ENCODE results near the gene PSMA4. TPM values are rescaled to one million over a fixed set of nuclear protein-coding genes. Genes with fewer than 3 reads are reported as not detected.

PSMA4 gene
- total and polyA plus RNA-seq, 10 of the 15 experiments (the other 5 are each of a cell fraction or from before 2014, with no cell fraction given): 210 to 1,221 (median 546) TPM

GRCh38 chr15:78501857-78502256 lies 38.4 kb upstream of the PSMA4 start:
- 85% methylated on average over 4 of the region's 4 CpGs for WGBS (ENCODE audit: insufficient coverage, insufficient replicate concordance, low lambda C conversion rate, missing lambda C conversion rate)
- no peak for ATAC-seq
- ChIA-PET CTCF (interaction anchor here (0.8 kb wide), 1 partner anchor 42 kb away, joined by 4 read pairs; no protein-coding TSS in a partner anchor), POLR2A (no interaction called here), RAD21 (ENCODE audit: unreplicated experiment) (interaction anchor here (0.6 kb wide), 1 partner anchor 230 kb away, joined by 3 read pairs; no protein-coding TSS in a partner anchor), SMC1A (ENCODE audit: uncharacterized antibody, unreplicated experiment) (interaction anchor here (0.9 kb wide), 1 partner anchor 11 kb away, joined by 3 read pairs; no protein-coding TSS in a partner anchor)
- DNase-seq (ENCODE audit: low read depth, low spot score): no peak
- H3K4me1 ChIP-seq (ENCODE audit: control insufficient read depth, insufficient read depth, low read length): no peaks in the 10 kb centered on the region
- no peaks in the 10 kb centered on the region for H3K9me3 ChIP-seq (replicated peaks; ENCODE audit: control insufficient read depth, insufficient read depth, low read length)
- H3K27ac ChIP-seq (ENCODE audit: control insufficient read depth, insufficient read depth): no peak overlapping the region
- in situ Hi-C loops (cut with MboI): no loop called here
- H3K4me3 ChIP-seq: no peak overlapping the region
- no peak overlapping the region for H2AFZ ChIP-seq (ENCODE audit: control insufficient read depth, low read depth, low read length)
- intact Hi-C loops (cut with micrococcal nuclease; ENCODE audit: unreplicated experiment): no loop called here
- H3K4me2 ChIP-seq (ENCODE audit: control insufficient read depth, insufficient read depth): no peak overlapping the region
- no peaks in the 10 kb centered on the region for H4K20me1 ChIP-seq (ENCODE audit: control insufficient read depth, insufficient read depth)
- no peaks in the 10 kb centered on the region for H3K79me2 ChIP-seq (ENCODE audit: control insufficient read depth, insufficient read depth, low read length)
- H3K36me3 ChIP-seq (ENCODE audit: control insufficient read depth in 2 of 2, insufficient read depth in 2 of 2, low read length in 1 of 2): peaks cover 0 to 9% of the 10 kb centered on the region in 2 experiments; a peak in 2 of 4 replicates
- no peak for FAIRE-seq
- TF ChIP-seq ESRRA (IDR thresholded peaks at IDR 0.05; ENCODE audit: low read length): no peak
- no peak for TF ChIP-seq SMC3 (IDR thresholded peaks at IDR 0.05; ENCODE audit: borderline replicate concordance, low read length)
- TF ChIP-seq ZZZ3 (IDR thresholded peaks at IDR 0.05; ENCODE audit: control insufficient read depth, insufficient read length, low read depth): no peak
- no peaks in the 10 kb centered on the region for H3K27me3 ChIP-seq (replicated peaks in 1 of 2; ENCODE audit: control insufficient read depth in 2 of 2, insufficient read depth in 2 of 2, low read length in 1 of 2)
- no peak overlapping the region for H3K9ac ChIP-seq (ENCODE audit: control insufficient read depth, insufficient read depth, low read length)
- BruUV-seq (replicated peaks): no TSS peak

DNA sequence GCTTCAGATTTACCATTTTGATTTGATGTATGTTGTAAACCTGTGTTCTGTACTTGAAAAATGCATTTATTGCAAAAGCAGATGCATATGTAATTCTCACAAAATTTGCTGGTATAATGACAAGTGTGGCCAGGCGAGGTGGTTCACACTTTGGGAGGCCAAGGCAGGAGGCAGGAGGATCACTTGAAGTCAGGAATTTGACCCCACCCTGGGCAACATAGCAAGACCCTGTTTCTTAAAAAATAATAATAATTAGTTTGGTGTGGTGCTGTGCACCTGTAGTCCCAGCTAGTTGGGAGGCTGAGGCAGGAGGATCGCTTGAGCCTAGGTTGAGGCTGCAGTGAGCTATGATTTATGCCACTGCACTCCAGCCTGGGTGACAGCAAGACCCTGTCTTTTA lies 37.6 kb upstream of the PSMA4 start:
- RAD21 ChIA-PET (ENCODE audit: unreplicated experiment): no interaction called here
- Histone ChIP-seq H4K20me1 (ENCODE audit: control insufficient read depth, insufficient read depth) (no peaks in the 10 kb centered on the region), H3K36me3 (ENCODE audit: control insufficient read depth in 2 of 2, insufficient read depth in 2 of 2, low read length in 1 of 2) (peaks cover 0 to 8% of the 10 kb centered on the region in 2 experiments; a peak in 2 of 4 replicates), H2AFZ (ENCODE audit: control insufficient read depth, low read depth, low read length) (no peak overlapping the region), H3K9me3 (replicated peaks; ENCODE audit: control insufficient read depth, insufficient read depth, low read length) (no peaks in the 10 kb centered on the region), H3K4me3 (no peak overlapping the region), H3K27me3 (replicated peaks in 1 of 2; ENCODE audit: control insufficient read depth in 2 of 2, insufficient read depth in 2 of 2, low read length in 1 of 2) (no peaks in the 10 kb centered on the region), H3K27ac (ENCODE audit: control insufficient read depth, insufficient read depth) (no peak overlapping the region), H3K79me2 (ENCODE audit: control insufficient read depth, insufficient read depth, low read length) (no peaks in the 10 kb centered on the region), H3K4me1 (ENCODE audit: control insufficient read depth, insufficient read depth, low read length) (no peaks in the 10 kb centered on the region), H3K9ac (ENCODE audit: control insufficient read depth, insufficient read depth, low read length) (no peak overlapping the region), H3K4me2 (ENCODE audit: control insufficient read depth, insufficient read depth) (no peak overlapping the region)
- ATAC-seq (no peak), FAIRE-seq (no peak), DNase-seq (ENCODE audit: low read depth, low spot score) (no peak)
- BruUV-seq (replicated peaks): no TSS peak
- 100% methylated on average over 2 of the region's 2 CpGs for WGBS (ENCODE audit: insufficient coverage, insufficient replicate concordance, low lambda C conversion rate, missing lambda C conversion rate)
- POLR2A ChIA-PET: no interaction called here
- SMC1A ChIA-PET (ENCODE audit: uncharacterized antibody, unreplicated experiment): interaction anchor here (0.9 kb wide), 1 partner anchor 11 kb away, joined by 3 read pairs; no protein-coding TSS in a partner anchor
- intact Hi-C loops (cut with micrococcal nuclease; ENCODE audit: unreplicated experiment) (no loop called here), in situ Hi-C loops (cut with MboI) (no loop called here)
- CTCF ChIA-PET: interaction anchor here (1.2 to 1.5 kb wide), 2 partner anchors 11 to 19 kb away, joined by 3 read pairs; no protein-coding TSS in a partner anchor
- TF ChIP-seq ESRRA (IDR thresholded peaks at IDR 0.05; ENCODE audit: low read length) (no peak), NFYB (IDR thresholded peaks at IDR 0.05; ENCODE audit: insufficient read depth, low read depth, low read length) (no peak), MYC (IDR thresholded peaks at IDR 0.05; ENCODE audit: insufficient read depth, insufficient read length, insufficient replicate concordance, low read length, severe bottlenecking) (no peak), NBN (IDR thresholded peaks at IDR 0.05) (no peak), EP300 (IDR thresholded peaks at IDR 0.05; ENCODE audit: borderline replicate concordance in 1 of 2, control insufficient read depth in 1 of 2, low read depth in 2 of 2, low read length in 2 of 2) (no peak), ZNF592 (IDR thresholded peaks at IDR 0.05) (no peak), SRF (IDR thresholded peaks at IDR 0.05; ENCODE audit: low read depth in 2 of 2, low read length in 2 of 2) (no peak), RCOR1 (conservative IDR thresholded peaks at IDR 0.05; ENCODE audit: low read depth, low read length) (no peak)
- TF ChIP-seq, protein P1, sequence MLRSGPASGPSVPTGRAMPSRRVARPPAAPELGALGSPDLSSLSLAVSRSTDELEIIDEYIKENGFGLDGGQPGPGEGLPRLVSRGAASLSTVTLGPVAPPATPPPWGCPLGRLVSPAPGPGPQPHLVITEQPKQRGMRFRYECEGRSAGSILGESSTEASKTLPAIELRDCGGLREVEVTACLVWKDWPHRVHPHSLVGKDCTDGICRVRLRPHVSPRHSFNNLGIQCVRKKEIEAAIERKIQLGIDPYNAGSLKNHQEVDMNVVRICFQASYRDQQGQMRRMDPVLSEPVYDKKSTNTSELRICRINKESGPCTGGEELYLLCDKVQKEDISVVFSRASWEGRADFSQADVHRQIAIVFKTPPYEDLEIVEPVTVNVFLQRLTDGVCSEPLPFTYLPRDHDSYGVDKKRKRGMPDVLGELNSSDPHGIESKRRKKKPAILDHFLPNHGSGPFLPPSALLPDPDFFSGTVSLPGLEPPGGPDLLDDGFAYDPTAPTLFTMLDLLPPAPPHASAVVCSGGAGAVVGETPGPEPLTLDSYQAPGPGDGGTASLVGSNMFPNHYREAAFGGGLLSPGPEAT (IDR thresholded peaks at IDR 0.05; ENCODE audit: low read depth): no peak
